HepG2 (cell line): ENCODE results near the gene UBR3. TPM values are rescaled to one million over a fixed set of nuclear protein-coding genes. Genes with fewer than 3 reads are reported as not detected.

Source experiments
- BORCS8-MEF2B ChIP-seq: sonication (generic); formaldehyde crosslinking; IDR thresholded peaks from 2 replicates; pipeline ENCODE4 v1.8.0; 2022; ENCODE audit warnings: mild to moderate bottlenecking, missing genetic modification reagents
- CEBPG ChIP-seq: IDR thresholded peaks from 2 replicates; pipeline ENCODE4 v1.6.1; 2016
- FOXA3 ChIP-seq: IDR thresholded peaks from 2 replicates; pipeline ENCODE4 v1.6.1; 2016; ENCODE audit warnings: missing genetic modification reagents, missing compliant biosample characterization
- GTF2F1 ChIP-seq: fragments of 150-350 bp; IDR thresholded peaks from 2 replicates; pipeline ENCODE4 v1.6.1; 2014; ENCODE audit warnings: low read length
- JUNB ChIP-seq: sonication (generic); formaldehyde crosslinking; IDR thresholded peaks from 2 replicates; pipeline ENCODE4 v1.8.0; 2022; ENCODE audit warnings: missing genetic modification reagents, mild to moderate bottlenecking, borderline replicate concordance
- KAT2B ChIP-seq: fragments of 150-350 bp; IDR thresholded peaks from 2 replicates; pipeline ENCODE4 v1.6.1; 2014; ENCODE audit warnings: low read depth, low read length, borderline replicate concordance
- KDM5B ChIP-seq: sonication (generic); formaldehyde crosslinking; IDR thresholded peaks from 2 replicates; pipeline ENCODE4 v1.4.0; 2020; ENCODE audit warnings: missing genetic modification reagents, mild to moderate bottlenecking, borderline replicate concordance
- KLF16 ChIP-seq, 2 experiments: sonication (generic) in 1 of 2; formaldehyde crosslinking in 1 of 2; IDR thresholded peaks; 2 replicates each; pipeline versions ENCODE4 v1.6.1 to v1.8.0; 2016 to 2023; ENCODE audit warnings: missing genetic modification reagents in 2 of 2, missing compliant biosample characterization in 1 of 2
- NR0B2 ChIP-seq: sonication (generic); formaldehyde crosslinking; IDR thresholded peaks from 2 replicates; pipeline ENCODE4 v1.4.0; 2020; ENCODE audit warnings: mild to moderate bottlenecking, missing genetic modification reagents
- PHB2 ChIP-seq: fragments of 450-650 bp; IDR thresholded peaks from 2 replicates; pipeline ENCODE4 v1.6.1; 2018; ENCODE audit not compliant: partially characterized antibody
- SIN3B ChIP-seq: fragments of 150-350 bp; IDR thresholded peaks from 2 replicates; pipeline ENCODE4 v1.6.1; 2014; ENCODE audit warnings: low read length
- TAF1 ChIP-seq: sonication (generic); formaldehyde crosslinking; IDR thresholded peaks from 2 replicates; pipeline ENCODE4 v1.4.0; 2020; ENCODE audit warnings: missing genetic modification reagents
- THAP9 ChIP-seq: sonication (generic); formaldehyde crosslinking; IDR thresholded peaks from 2 replicates; pipeline ENCODE4; 2020; ENCODE audit warnings: missing genetic modification reagents, mild to moderate bottlenecking, borderline replicate concordance
- ZBTB49 ChIP-seq: sonication (generic); formaldehyde crosslinking; IDR thresholded peaks from 2 replicates; pipeline ENCODE4 v1.4.0; 2020; ENCODE audit warnings: missing genetic modification reagents, borderline replicate concordance
- ZNF18 ChIP-seq: sonication (generic); formaldehyde crosslinking; IDR thresholded peaks from 2 replicates; pipeline ENCODE4 v1.8.0; 2022; ENCODE audit warnings: mild to moderate bottlenecking, missing genetic modification reagents; ENCODE audit not compliant: insufficient replicate concordance
- ZNF329 ChIP-seq: sonication (generic); formaldehyde crosslinking; IDR thresholded peaks from 2 replicates; pipeline ENCODE4 v1.9.0; 2021; ENCODE audit warnings: low read depth, mild to moderate bottlenecking, missing genetic modification reagents
- ZNF549 ChIP-seq: sonication (generic); formaldehyde crosslinking; IDR thresholded peaks from 2 replicates; pipeline ENCODE4 v1.5.0; 2020; ENCODE audit warnings: missing genetic modification reagents
- ZNF557 ChIP-seq: sonication (generic); formaldehyde crosslinking; IDR thresholded peaks from 2 replicates; pipeline ENCODE4 v1.4.0; 2020; ENCODE audit warnings: missing genetic modification reagents
- ZNF674 ChIP-seq: sonication (generic); formaldehyde crosslinking; IDR thresholded peaks from 2 replicates; pipeline ENCODE4 v1.5.0; 2020; ENCODE audit warnings: low read depth, mild to moderate bottlenecking, missing genetic modification reagents
- ZNF776 ChIP-seq: sonication (generic); formaldehyde crosslinking; IDR thresholded peaks from 2 replicates; pipeline ENCODE4 v1.4.0; 2020; ENCODE audit warnings: mild to moderate bottlenecking, missing genetic modification reagents
- ZNF782 ChIP-seq: sonication (generic); formaldehyde crosslinking; IDR thresholded peaks from 2 replicates; pipeline ENCODE4 v1.4.0; 2020; ENCODE audit warnings: missing genetic modification reagents, mild to moderate bottlenecking, borderline replicate concordance
- ZSCAN31 ChIP-seq: sonication (generic); formaldehyde crosslinking; IDR thresholded peaks from 2 replicates; pipeline ENCODE4 v1.5.0; 2020; ENCODE audit warnings: low read depth, mild to moderate bottlenecking, missing genetic modification reagents
- polyA plus RNA-seq, 8 experiments: library from polyadenylated mRNA; depleted of rRNA in 3 of 8; stranded (reverse) in 7 of 8; unstranded in 1 of 8; fragments of >200 nt; fragmentation: Illumina TruSeq in 4 of 8; extraction: Trizol in 4 of 8; gene quantifications; 2 replicates each; pipeline versions ENCODE4 v1.2.1 to v1.2.3, GENCODE V29; 2011 to 2016; ENCODE audit warnings: low read depth in 4 of 8, missing spikeins in 1 of 8, mixed read lengths in 1 of 8; ENCODE audit not compliant: insufficient read depth in 1 of 8
- total RNA-seq, 5 experiments: library from RNA; depleted of rRNA; stranded (reverse); fragments of >200 nt; fragmentation: Illumina TruSeq; extraction: Trizol; gene quantifications; 2 replicates each; pipeline ENCODE4 v1.2.3, GENCODE V29; 2016; ENCODE audit warnings: low read depth in 1 of 5

The UBR3 gene
- total and polyA plus RNA-seq, 2 of the 13 experiments (the other 11 are each of a cell fraction or from before 2014, with no cell fraction given) = 15.1 to 28.0 TPM

GRCh38 chr2:169824373-169825333, 2.6 kb upstream of the UBR3 start, which contains the start of gene METTL5 (continued):
- 0 out of 2 replicates have a peak, but pooled peaks have one; percentile 76 for TF ChIP-seq ZNF674
- no peak for TF ChIP-seq GTF2F1
- peak; percentile 99 for TF ChIP-seq ZSCAN31 (CRISPR knock-in tag)
- TF ChIP-seq ZNF18 (CRISPR knock-in tag) = peak; percentile 82
- peak; percentile 75; the same call in 1 of the 2 replicates for TF ChIP-seq ZNF549 (CRISPR knock-in tag)
- TF ChIP-seq JUNB (CRISPR knock-in tag) = no peak
- TF ChIP-seq KLF16 (CRISPR knock-in tag; IDR thresholded peaks at IDR 0.05) = peak; percentile 49 to 77; a peak in 2 of 4 replicates
- TF ChIP-seq KDM5B (CRISPR knock-in tag) = peak; percentile 96
- peak; percentile 78; the same call in 1 of the 2 replicates for TF ChIP-seq ZNF557 (CRISPR knock-in tag)
- no peak for TF ChIP-seq SIN3B
- TF ChIP-seq FOXA3 (CRISPR knock-in tag) = peak; percentile 79
- TF ChIP-seq NR0B2 = peak; percentile 60
- TF ChIP-seq BORCS8-MEF2B (CRISPR knock-in tag) = peak; percentile 94
- peak; percentile 78 for TF ChIP-seq ZNF782 (CRISPR knock-in tag)
- TF ChIP-seq CEBPG = peak; percentile 55
- TF ChIP-seq ZNF776 = peak; percentile 80; the same call in 1 of the 2 replicates
- peak; percentile 73; the same call in 1 of the 2 replicates for TF ChIP-seq TAF1 (CRISPR knock-in tag)
- TF ChIP-seq KAT2B = no peak
- peak; percentile 69; the same call in 1 of the 2 replicates for TF ChIP-seq ZNF329
- TF ChIP-seq ZBTB49 (CRISPR knock-in tag) = peak; percentile 26; the same call in 1 of the 2 replicates
- TF ChIP-seq THAP9 (CRISPR knock-in tag) = no peak
- TF ChIP-seq PHB2 = no peak
